H1 (cell line): Measurements from ENCODE around the gene USPL1. TPM values are rescaled to one million over a fixed set of nuclear protein-coding genes. Genes with fewer than 3 reads are reported as not detected.

Source experiments
- polyA plus RNA-seq, 7 experiments: library from polyadenylated mRNA; depleted of rRNA in 3 of 7; stranded (reverse) in 5 of 7; unstranded in 2 of 7; fragments of >200 nt in 5 of 7; fragments of 200-250 nt in 2 of 7; gene quantifications; 1 replicate in 5 of 7; 2 replicates in 1 of 7; 4 replicates in 1 of 7; pipeline versions ENCODE4 v1.2.1 to v1.2.3, GENCODE V29; 2011 to 2013; ENCODE audit warnings: missing spikeins in 2 of 7, mixed read lengths in 2 of 7
- small RNA-seq: library from polyadenylated mRNA; stranded (forward); fragments of <200 nt; extraction: miRNeasy Mini kit (QIAGEN cat#:217004); gene quantifications from one replicate; pipeline ENCODE3, GENCODE V24; 2013; ENCODE audit not compliant: insufficient read depth
- total RNA-seq: library from RNA; stranded (reverse); fragmentation: NEBNext Ultra II Directional; extraction: Animal tissue kit (Norgen Biotek cat#: 25700); gene quantifications from 2 replicates; pipeline ENCODE4 v1.2.1, GENCODE V29; 2021

The USPL1 gene
- total and polyA plus RNA-seq, 2 of the 8 experiments (the other 6 are each of a cell fraction or from before 2014, with no cell fraction given): 6.3 to 17.1 TPM

Small RNA genes lying within 50 kb of the gene (small RNA-seq; reads per million reads assigned to genes)
- gene RF00017: not detected

Other genes starting within 250 kb of the USPL1 start
- 0.21 TPM in 1 of 2 replicates, not detected in the other for gene UBE2L5, start 195.4 kb upstream of the USPL1 start, total RNA-seq
- gene UBE2L5, start 195.4 kb upstream of the USPL1 start, polyA plus RNA-seq (2011; rRNA removed): not detected in 2 replicates
- 757 and 776 TPM in 2 replicates for gene HMGB1, start 152.0 kb upstream of the USPL1 start, total RNA-seq
- gene HMGB1, start 152.0 kb upstream of the USPL1 start, polyA plus RNA-seq (2011; rRNA removed): 67.8 and 123 TPM in 2 replicates
- not detected in 2 replicates for gene ALOX5AP, start 117.6 kb downstream of the USPL1 start, total RNA-seq
- gene ALOX5AP, start 117.6 kb downstream of the USPL1 start, polyA plus RNA-seq (2011; rRNA removed): not detected in 2 replicates